Measurements from ENCODE around the gene RASA1.
"Not testable (repeated sequence)": the region's sequence is repeated elsewhere in the genome, so short reads cannot be mapped to it uniquely, and the experiment has no call there.

Gene RASA1

GRCh38 chr5:87267574-87268125 is at the start of gene RASA1:
Gene RASA1 (plus strand): TSS chr5:87267883. CDS start chr5:87268452, 569 bp downstream.
- in situ Hi-C loops (cut with MboI; ENCODE audit: low sequenced_read_pairs) = no loop called here

- in situ Hi-C loops (cut with MboI; ENCODE audit: low sequenced_read_pairs) = no loop called here
Measured at GRCh38 chr5:87229780-87230179, 37.9 kb upstream of the RASA1 start.

GRCh38 chr5:87231037-87231808 is 36.5 kb upstream of the RASA1 start:
- in situ Hi-C loops (cut with MboI; ENCODE audit: low sequenced_read_pairs) = no loop called here

GRCh38 chr5:87233143-87233542 is 34.5 kb upstream of the RASA1 start:
- in situ Hi-C loops (cut with MboI; ENCODE audit: low sequenced_read_pairs) = no loop called here

- in situ Hi-C loops (cut with MboI; ENCODE audit: low sequenced_read_pairs) = no loop called here
Measured at GRCh38 chr5:87241555-87241954, 26.1 kb upstream of the RASA1 start.

GRCh38 chr5:87242242-87242641 is 25.4 kb upstream of the RASA1 start:
- in situ Hi-C loops (cut with MboI; ENCODE audit: low sequenced_read_pairs) = no loop called here

GRCh38 chr5:87243161-87243844 is 24.4 kb upstream of the RASA1 start:
- in situ Hi-C loops (cut with MboI; ENCODE audit: low sequenced_read_pairs) = no loop called here

GRCh38 chr5:87245451-87245850 is 22.2 kb upstream of the RASA1 start:
- in situ Hi-C loops (cut with MboI; ENCODE audit: low sequenced_read_pairs) = no loop called here

- in situ Hi-C loops (cut with MboI; ENCODE audit: low sequenced_read_pairs) = no loop called here
Measured at GRCh38 chr5:87246061-87246460, 21.6 kb upstream of the RASA1 start.

- in situ Hi-C loops (cut with MboI; ENCODE audit: low sequenced_read_pairs) = no loop called here
Measured at GRCh38 chr5:87252283-87252605, 15.4 kb upstream of the RASA1 start.

- in situ Hi-C loops (cut with MboI; ENCODE audit: low sequenced_read_pairs) = no loop called here
Measured at GRCh38 chr5:87254035-87254434, 13.6 kb upstream of the RASA1 start.

GRCh38 chr5:87258507-87258906 is 9.2 kb upstream of the RASA1 start:
- in situ Hi-C loops (cut with MboI; ENCODE audit: low sequenced_read_pairs) = no loop called here

GRCh38 chr5:87260604-87261192 is 7.0 kb upstream of the RASA1 start:
- in situ Hi-C loops (cut with MboI; ENCODE audit: low sequenced_read_pairs) = no loop called here

- in situ Hi-C loops (cut with MboI; ENCODE audit: low sequenced_read_pairs) = no loop called here
Measured at GRCh38 chr5:87263498-87263897, 4.2 kb upstream of the RASA1 start.

GRCh38 chr5:87266914-87267573 is 639 bp upstream of the RASA1 start:
- in situ Hi-C loops (cut with MboI; ENCODE audit: low sequenced_read_pairs) = no loop called here

- in situ Hi-C loops (cut with MboI; ENCODE audit: low sequenced_read_pairs) = no loop called here
Measured at GRCh38 chr5:87268126-87268969, 665 bp downstream of the RASA1 start.

GRCh38 chr5:87268970-87269377 is 1.3 kb downstream of the RASA1 start:
- in situ Hi-C loops (cut with MboI; ENCODE audit: low sequenced_read_pairs) = no loop called here

- in situ Hi-C loops (cut with MboI; ENCODE audit: low sequenced_read_pairs) = not testable (repeated sequence)
Measured at GRCh38 chr5:87270888-87271287, 3.2 kb downstream of the RASA1 start.

GRCh38 chr5:87276655-87277054 is 9.0 kb downstream of the RASA1 start:
- in situ Hi-C loops (cut with MboI; ENCODE audit: low sequenced_read_pairs) = no loop called here

GRCh38 chr5:87277279-87277835 is 9.7 kb downstream of the RASA1 start:
- in situ Hi-C loops (cut with MboI; ENCODE audit: low sequenced_read_pairs) = no loop called here
